K562 (cell line): ENCODE results near the gene RNF121. TPM values are rescaled to one million over a fixed set of nuclear protein-coding genes. Genes with fewer than 3 reads are reported as not detected.
A peak's percentile ranks its signal among the peaks of the same experiment; 100 is the strongest.

ENCODE experiments used
- ARID1B ChIP-seq: fragments of 450-650 bp; IDR thresholded peaks from 2 replicates; pipeline ENCODE4 v1.6.1; 2016; ENCODE audit warnings: antibody characterized with exemption, mild to moderate bottlenecking, inconsistent platforms
- FOXK1 ChIP-seq: sonication (generic); formaldehyde crosslinking; IDR thresholded peaks from 2 replicates; pipeline ENCODE4 v1.8.0; 2022; ENCODE audit warnings: missing genetic modification reagents, mild to moderate bottlenecking, borderline replicate concordance
- L3MBTL2 ChIP-seq: fragments of 450-650 bp; IDR thresholded peaks from 2 replicates; pipeline ENCODE4 v1.6.1; 2016; ENCODE audit warnings: mild to moderate bottlenecking, moderate library complexity
- MAFG ChIP-seq: fragments of 450-650 bp; conservative IDR thresholded peaks from 2 replicates; pipeline ENCODE4 v1.6.1; 2016; ENCODE audit warnings: missing genetic modification characterization, missing compliant biosample characterization
- MEIS2 ChIP-seq: fragments of 450-650 bp; IDR thresholded peaks from 2 replicates; pipeline ENCODE4 v1.6.1; 2014; ENCODE audit warnings: mild to moderate bottlenecking; ENCODE audit not compliant: partially characterized antibody
- NONO ChIP-seq, 2 experiments: fragments of 200-400 bp in 1 of 2; fragments of 450-650 bp in 1 of 2; formaldehyde crosslinking in 1 of 2; IDR thresholded peaks; 2 replicates each; pipeline ENCODE4 v1.6.1; 2017; ENCODE audit warnings: low read depth in 2 of 2, mild to moderate bottlenecking in 2 of 2, moderate library complexity in 2 of 2, low read length in 1 of 2
- ZBTB33 ChIP-seq: sonication (generic); formaldehyde crosslinking; IDR thresholded peaks from 2 replicates; pipeline ENCODE4 v1.8.1; 2023; ENCODE audit warnings: mild to moderate bottlenecking, missing genetic modification reagents
- polyA plus RNA-seq, 8 experiments: library from polyadenylated mRNA; depleted of rRNA in 4 of 8; stranded (reverse) in 5 of 8; unstranded in 3 of 8; fragments of >200 nt; fragmentation: Nextera tagmentation in 2 of 8; fragmentation: Illumina TruSeq in 1 of 8; extraction: Ambion mirVana in 2 of 8; extraction: Trizol in 1 of 8; gene quantifications; 2 replicates each; pipeline versions ENCODE4 v1.2.1 to v1.2.3, GENCODE V29; 2011 to 2014; ENCODE audit warnings: inconsistent platforms in 1 of 8, missing spikeins in 1 of 8
- total RNA-seq, 7 experiments: library from RNA; depleted of rRNA in 6 of 7; stranded (reverse); fragments of >200 nt in 6 of 7; fragmentation: Illumina TruSeq in 2 of 7; extraction: Trizol in 2 of 7; gene quantifications; 2 replicates each; pipeline versions ENCODE4 v1.2.1 to v1.2.3, GENCODE V29; 2011 to 2021; ENCODE audit warnings: low replicate concordance in 1 of 7

RNF121 gene
- total and polyA plus RNA-seq, 9 of the 15 experiments (the other 6 are each of a cell fraction or from before 2014, with no cell fraction given), result 8.0 to 63.4 (median 20.5) TPM

GRCh38 chr11:72013765-72014711, 85.2 kb downstream of the RNF121 start (continued):
- TF ChIP-seq MEIS2 (no peak), L3MBTL2 (no peak), FOXK1 (CRISPR knock-in tag) (no peak), ZBTB33 (CRISPR knock-in tag) (0 out of 2 replicates have a peak, but pooled peaks have one; percentile 17), NONO (IDR thresholded peaks at IDR 0.05; ENCODE audit: low read depth in 2 of 2, low read length in 1 of 2) (no peak), MAFG (tag) (0 out of 2 replicates have a peak, but pooled peaks have one; percentile 5), ARID1B (no peak)
